ENCODE results near the gene BCL11B. TPM values are rescaled to one million over a fixed set of nuclear protein-coding genes. Genes with fewer than 3 reads are reported as not detected.

The BCL11B gene
- total and polyA plus RNA-seq, 5 experiments from 2014 or later: 8.2 to 209 (median 12.1) TPM

DNA sequence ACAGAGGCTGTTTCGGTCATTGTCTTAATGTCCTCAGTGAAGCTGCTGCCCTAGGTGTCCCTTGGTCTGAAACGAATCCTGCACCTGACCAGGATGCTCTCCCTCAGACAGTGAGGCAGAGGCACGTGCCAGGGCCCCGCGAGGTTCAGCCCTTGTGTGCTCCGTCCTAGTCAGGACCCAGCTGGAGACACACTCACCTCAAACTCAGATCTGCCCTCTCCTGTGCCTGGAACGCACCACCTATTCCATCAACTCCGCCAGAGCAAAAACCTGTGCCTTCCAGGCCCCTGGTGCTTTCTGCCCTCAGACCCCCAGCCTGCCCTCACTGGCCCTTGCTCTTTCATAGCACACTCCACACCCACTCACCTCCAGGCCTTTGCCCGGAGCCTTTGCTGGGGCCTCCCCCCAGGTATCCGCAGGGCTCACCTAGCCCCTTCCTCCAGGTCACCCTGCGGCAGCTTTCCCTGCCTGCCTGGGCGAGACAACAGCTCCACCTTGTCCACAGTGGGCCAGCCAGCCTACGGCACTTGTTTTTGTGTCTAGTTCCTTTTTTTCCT, 150.6 kb downstream of the BCL11B start:
- POLR2A ChIA-PET: interaction anchor here (0.7 kb wide), 1 partner anchor 188 kb away, joined by 4 read pairs; no protein-coding TSS in a partner anchor
- ATAC-seq (no peak), DNase-seq (no peak)
- H3K27me3 Mint-ChIP-seq: peaks cover 0 to 9% (median 0%) of the 10 kb centered on the region in 5 donors
- H3K36me3 Mint-ChIP-seq: peaks cover 0 to 3% (median 0%) of the 10 kb centered on the region in 3 donors
- H3K27ac Mint-ChIP-seq: peak overlapping the region in 3 of 10 donors; percentile 34 to 53 (median 39)
- no peak overlapping the region for H3K4me3 Mint-ChIP-seq
- peaks cover 10 to 27% (median 24%) of the 10 kb centered on the region in 4 donors for H3K4me1 Mint-ChIP-seq
- no peaks in the 10 kb centered on the region for H3K9me3 Mint-ChIP-seq

DNA sequence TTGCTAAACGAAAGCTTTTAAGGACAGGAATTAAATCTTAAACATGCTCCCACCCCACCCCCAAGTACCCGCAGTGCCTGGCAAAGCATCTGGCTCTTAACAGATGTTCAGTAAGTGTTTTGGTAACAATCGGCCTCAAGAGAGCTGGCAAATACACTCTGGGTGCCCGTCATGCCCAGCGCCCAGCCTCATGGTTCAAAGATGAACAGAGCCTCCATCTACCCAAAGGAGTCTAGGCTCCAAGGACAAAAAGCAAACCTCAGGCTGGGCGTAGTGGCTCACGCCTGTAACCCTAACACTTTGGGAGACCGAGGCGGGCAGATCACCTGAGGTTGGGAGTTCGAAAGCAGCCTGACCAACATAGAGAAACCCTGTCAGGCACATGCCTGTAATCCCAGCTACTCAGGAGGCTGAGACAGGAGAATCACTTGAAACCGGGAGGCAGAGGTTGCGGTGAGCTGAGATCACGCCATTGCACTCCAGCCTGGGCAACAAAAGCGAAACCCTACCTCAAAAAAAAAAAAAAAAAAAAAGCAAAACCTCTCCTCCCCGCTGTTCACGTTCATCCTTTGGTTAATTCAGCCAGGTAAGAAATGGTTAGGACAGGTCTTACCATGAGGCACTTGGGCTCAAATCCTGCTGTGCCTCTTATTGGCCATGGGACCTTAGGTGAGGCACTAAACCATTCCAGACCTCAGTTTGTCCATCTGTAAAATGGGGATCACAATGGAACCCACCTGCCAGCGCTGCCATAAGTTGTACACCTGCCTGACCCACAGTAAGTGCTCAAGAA, 151.3 kb downstream of the BCL11B start:
- POLR2A ChIA-PET: interaction anchor here (0.6 kb wide), 1 partner anchor 961 kb away, joined by 3 read pairs; no protein-coding TSS in a partner anchor
- Mint-ChIP-seq H3K4me3 (no peak overlapping the region), H3K4me1 (peaks cover 10 to 27% (median 23%) of the 10 kb centered on the region in 4 donors), H3K27me3 (peaks cover 0 to 9% (median 0%) of the 10 kb centered on the region in 5 donors), H3K36me3 (peaks cover 0 to 3% (median 0%) of the 10 kb centered on the region in 3 donors), H3K9me3 (no peaks in the 10 kb centered on the region), H3K27ac (peak overlapping the region in 1 of 10 donors; percentile 53)
- DNase-seq: no peak
- no peak for ATAC-seq

DNA sequence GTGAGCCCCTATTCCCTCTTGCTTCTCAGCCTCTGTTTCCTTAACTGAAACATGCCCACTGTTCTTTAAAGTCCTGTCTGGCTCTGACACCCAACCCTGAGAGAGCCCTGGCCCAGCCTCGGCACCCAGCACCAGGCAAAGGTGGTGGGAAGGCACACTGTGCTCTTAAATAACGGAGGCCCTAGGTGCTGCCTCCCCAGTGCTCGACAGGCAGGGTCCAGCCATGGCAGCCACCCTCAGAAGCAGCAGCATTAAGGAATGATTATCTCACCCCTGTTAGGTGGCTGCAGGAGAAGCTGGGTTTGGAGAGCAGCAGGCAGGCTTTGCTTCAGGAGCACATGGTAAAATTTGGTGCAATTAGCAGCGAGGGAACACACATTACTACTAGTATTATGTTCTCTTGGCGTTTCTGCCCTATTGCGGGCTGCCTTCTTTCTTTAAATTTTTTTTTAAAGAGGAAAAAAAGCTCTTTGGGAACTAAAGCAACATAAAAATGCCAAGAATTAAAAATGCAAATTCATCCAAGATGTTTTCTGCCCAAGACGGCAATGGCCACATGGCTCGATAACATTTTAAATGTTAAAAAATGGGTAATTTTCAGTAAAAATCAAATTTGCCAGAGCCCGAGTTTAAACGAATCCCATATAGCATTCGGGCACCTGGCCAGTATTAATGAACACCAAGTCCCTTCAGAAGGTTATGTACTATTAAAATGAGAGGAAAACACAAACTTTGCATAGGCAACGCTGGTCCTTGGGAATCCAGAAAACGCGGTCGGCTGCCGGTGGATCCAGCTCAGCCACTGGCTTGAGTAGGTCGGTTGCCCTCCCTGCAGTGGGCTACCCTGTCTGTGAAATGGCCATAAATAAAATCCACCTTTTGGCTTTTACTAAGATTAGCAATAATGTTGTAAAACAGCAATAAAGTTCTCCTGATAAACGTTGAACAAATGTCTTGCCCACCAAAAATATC, 152.2 kb downstream of the BCL11B start:
- POLR2A ChIA-PET: interaction anchor here (0.6 kb wide), 1 partner anchor 960 kb away, joined by 3 read pairs; no protein-coding TSS in a partner anchor
- Mint-ChIP-seq H3K4me3 (peak overlapping the region in 5 of 10 donors; percentile 15 to 82 (median 30)), H3K9me3 (peaks cover 0 to 6% (median 2%) of the 10 kb centered on the region in 9 donors), H3K4me1 (peaks cover 7 to 22% (median 15%) of the 10 kb centered on the region in 4 donors), H3K27ac (peak overlapping the region in 1 of 10 donors; percentile 10), H3K36me3 (peaks cover 0 to 5% (median 4%) of the 10 kb centered on the region in 3 donors), H3K27me3 (peaks cover 0 to 9% (median 0%) of the 10 kb centered on the region in 5 donors)
- ATAC-seq (no peak), DNase-seq (no peak)

Other genes with a start within 250 kb of the BCL11B start
- gene SETD3, start 208.7 kb upstream of the BCL11B start, total RNA-seq: 10 to 100 TPM; 51.7 to 56.8 TPM
- gene SETD3, start 208.7 kb upstream of the BCL11B start, polyA plus RNA-seq: 10 to 100 TPM; 32.2 to 35.6 (median 32.4) TPM
- 10 to 100 TPM; 82.8 to 92.5 TPM for gene CCNK, start 209.2 kb upstream of the BCL11B start, total RNA-seq
- 10 to 100 TPM; 13.4 to 19.8 (median 14.0) TPM for gene CCNK, start 209.2 kb upstream of the BCL11B start, polyA plus RNA-seq